Fibroblast of the aortic adventitia (primary cell): ENCODE results near the gene GNAS-AS1. TPM values are rescaled to one million over a fixed set of nuclear protein-coding genes. Genes with fewer than 3 reads are reported as not detected.

Experiments
- DNase-seq: peaks from one replicate; pipeline ENCODE4 v3.0.0-alpha.2; 2010; ENCODE audit warnings: low read depth
- H3K4me3 ChIP-seq: 2 replicates; pipeline ENCODE4 v1.5.1; 2011; ENCODE audit warnings: low read depth, mild to moderate bottlenecking, control low read depth, low read length, moderate library complexity
- CTCF ChIP-seq: IDR thresholded peaks from 2 replicates; pipeline ENCODE4 v1.5.1; 2011; ENCODE audit warnings: mild to moderate bottlenecking, low read length, control low read depth, inconsistent platforms; ENCODE audit not compliant: insufficient read depth
- total RNA-seq: library from RNA; depleted of rRNA; stranded (reverse); fragments of >200 nt; gene quantifications from 2 replicates; pipeline ENCODE4 v1.2.3, GENCODE V29; 2012; ENCODE audit warnings: low replicate concordance

The GNAS-AS1 gene
- total RNA-seq, 1 donor, result 0.81 TPM

DNA sequence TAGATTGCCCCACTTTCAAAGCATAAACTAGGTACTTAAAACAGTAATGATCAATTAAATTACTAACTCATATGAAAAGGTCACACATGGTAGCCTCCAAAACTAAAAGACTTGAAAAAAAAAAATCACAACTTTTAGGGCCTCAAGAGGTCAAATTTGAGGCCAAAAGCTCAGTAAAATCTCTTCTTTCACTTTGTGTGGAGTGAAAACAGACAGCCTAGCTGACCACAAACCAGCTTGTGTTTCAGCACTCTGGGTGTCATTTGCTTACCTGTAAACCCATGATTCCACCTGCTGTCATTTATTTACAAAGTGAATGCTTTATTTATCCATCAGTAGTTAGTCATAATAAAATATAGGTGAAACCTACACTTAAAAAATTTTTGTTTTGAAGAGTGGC is 35.8 kb upstream of the GNAS-AS1 start:
- H3K4me3 ChIP-seq, result no peak overlapping the region
- TF ChIP-seq CTCF, result no peak

GRCh38 chr20:58884966-58885365 is 34.3 kb upstream of the GNAS-AS1 start:
- no peak for DNase-seq
- H3K4me3 ChIP-seq, result no peak overlapping the region
- TF ChIP-seq CTCF, result no peak

More for the DNA sequence above, 35.8 kb upstream of the GNAS-AS1 start:
- DNase-seq, result no peak

DNA sequence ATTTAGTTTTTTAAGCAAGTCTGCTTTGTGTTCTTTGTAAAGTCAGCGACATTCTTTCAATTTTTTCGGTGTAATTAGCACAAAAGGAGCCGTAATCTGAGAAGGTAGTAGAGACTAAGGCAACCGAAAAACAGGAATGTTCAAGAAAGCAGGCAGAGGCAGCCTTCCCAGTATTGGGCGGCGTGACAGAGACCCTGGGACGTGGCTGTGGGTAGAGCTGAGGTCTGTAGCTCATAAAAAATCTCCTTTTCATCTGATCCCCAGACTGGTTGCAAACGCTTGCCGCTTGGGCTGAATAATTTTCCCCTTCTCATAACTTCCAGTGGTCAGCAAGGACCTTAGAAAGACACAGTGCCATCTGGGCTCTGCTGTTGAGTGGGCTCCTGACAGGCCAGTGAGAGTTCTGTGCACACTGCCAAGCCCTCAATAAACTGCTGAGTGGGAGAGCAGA is 32.6 kb upstream of the GNAS-AS1 start:
- no peak for TF ChIP-seq CTCF
- no peak overlapping the region for H3K4me3 ChIP-seq
- no peak for DNase-seq

DNA sequence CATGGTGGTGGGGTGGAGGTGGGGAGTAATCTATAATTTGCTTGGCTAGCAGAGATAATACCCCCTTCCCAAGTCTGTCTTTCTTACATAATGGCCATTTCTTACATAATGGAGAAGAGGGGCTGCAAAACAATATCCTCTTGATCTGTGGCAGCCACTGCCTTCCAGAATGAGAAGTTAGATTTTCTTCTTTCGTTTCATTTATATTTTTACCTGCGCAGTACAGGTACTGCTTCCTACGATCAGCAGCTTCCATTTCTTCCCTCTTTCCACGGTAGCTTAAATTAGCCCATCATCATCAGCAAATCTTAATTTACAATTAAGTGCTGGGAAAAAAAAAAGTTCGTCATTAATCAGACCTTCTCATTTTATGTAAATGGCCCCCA is 32.0 kb upstream of the GNAS-AS1 start:
- no peak for DNase-seq
- no peak for TF ChIP-seq CTCF
- H3K4me3 ChIP-seq, result no peak overlapping the region

- no peak for DNase-seq
- H3K4me3 ChIP-seq, result no peak overlapping the region
- peak; percentile 5 for TF ChIP-seq CTCF
Measured at GRCh38 chr20:58880994-58881752, 30.5 kb upstream of the GNAS-AS1 start.

- no peak for DNase-seq
- no peak for TF ChIP-seq CTCF
- no peak overlapping the region for H3K4me3 ChIP-seq
Measured at GRCh38 chr20:58880441-58880840, 29.7 kb upstream of the GNAS-AS1 start.

DNA sequence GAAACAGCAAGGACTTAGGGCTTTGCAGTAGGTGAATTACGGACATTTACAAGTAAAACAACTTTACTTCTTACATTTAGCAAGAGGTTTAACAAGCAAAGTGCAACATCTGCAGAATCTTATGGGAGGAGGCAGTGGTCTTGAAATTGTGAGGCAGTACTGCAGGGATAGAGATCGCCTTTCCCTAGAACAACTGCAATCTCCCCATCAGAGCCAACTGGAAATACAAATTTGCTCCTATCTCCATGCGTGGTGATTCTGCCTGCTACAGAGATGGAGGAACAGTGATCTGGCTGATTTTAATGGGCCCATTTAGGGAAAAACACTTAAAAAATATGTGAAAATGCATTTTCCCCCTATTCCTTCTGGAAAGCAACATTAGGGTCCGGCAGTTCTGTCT is 27.7 kb upstream of the GNAS-AS1 start:
- DNase-seq, result no peak
- no peak for TF ChIP-seq CTCF
- H3K4me3 ChIP-seq, result no peak overlapping the region
